Neuron (in vitro differentiated cells): ENCODE results near the gene TKT.

Experiments
- H2AFZ ChIP-seq: one replicate; pipeline ENCODE4 v1.6.1; 2013; ENCODE audit warnings: low read depth, mild to moderate bottlenecking, inconsistent platforms, low read length, moderate library complexity
- H3K27me3 ChIP-seq: one replicate; pipeline ENCODE4 v1.6.1; 2013; ENCODE audit warnings: low read length; ENCODE audit not compliant: insufficient read depth
- H3K36me3 ChIP-seq: one replicate; pipeline ENCODE4 v1.6.1; 2013; ENCODE audit warnings: low read length; ENCODE audit not compliant: insufficient read depth
- H3K4me1 ChIP-seq: one replicate; pipeline ENCODE4 v1.6.1; 2013; ENCODE audit warnings: low read length; ENCODE audit not compliant: insufficient read depth
- H3K4me3 ChIP-seq: 2 replicates; pipeline ENCODE4 v1.5.1; 2013; ENCODE audit warnings: mild to moderate bottlenecking, low read length, moderate library complexity
- H3K9me3 ChIP-seq: one replicate; pipeline ENCODE4 v1.6.1; 2013; ENCODE audit warnings: low read length

The TKT gene

GRCh38 chr3:53179580-53179979 lies 76.2 kb downstream of the TKT start:
- no peaks in the 10 kb centered on the region for H3K27me3 ChIP-seq
- no peaks in the 10 kb centered on the region for H3K9me3 ChIP-seq
- H3K4me3 ChIP-seq, result no peak overlapping the region
- no peaks in the 10 kb centered on the region for H3K4me1 ChIP-seq
- H3K36me3 ChIP-seq, result no peaks in the 10 kb centered on the region
- no peak overlapping the region for H2AFZ ChIP-seq

- H3K4me3 ChIP-seq, result no peak overlapping the region
- no peaks in the 10 kb centered on the region for H3K36me3 ChIP-seq
- H3K4me1 ChIP-seq, result no peaks in the 10 kb centered on the region
- no peaks in the 10 kb centered on the region for H3K9me3 ChIP-seq
- no peaks in the 10 kb centered on the region for H3K27me3 ChIP-seq
- H2AFZ ChIP-seq, result no peak overlapping the region
Measured at GRCh38 chr3:53178246-53178645, 77.6 kb downstream of the TKT start.

GRCh38 chr3:53175613-53176540 lies 79.9 kb downstream of the TKT start:
- Histone ChIP-seq H3K4me1 (no peaks in the 10 kb centered on the region), H3K9me3 (no peaks in the 10 kb centered on the region), H3K4me3 (no peak overlapping the region), H3K36me3 (no peaks in the 10 kb centered on the region), H3K27me3 (no peaks in the 10 kb centered on the region), H2AFZ (no peak overlapping the region)
